Neural crest cell (in vitro differentiated cells): ENCODE results near the gene TNFSF15. TPM values are rescaled to one million over a fixed set of nuclear protein-coding genes. Genes with fewer than 3 reads are reported as not detected.

Source experiments
- DNase-seq: peaks from one replicate; pipeline ENCODE4 v3.0.0; 2021; ENCODE audit warnings: low read depth, mixed read lengths, low spot score
- H3K27ac Mint-ChIP-seq: one replicate; pipeline ENCODE4 v1.8.0; 2021; ENCODE audit warnings: mild to moderate bottlenecking, mixed read lengths; ENCODE audit not compliant: unreplicated experiment
- H3K27me3 Mint-ChIP-seq: 2 replicates; pipeline ENCODE4 v1.8.0; 2021; ENCODE audit warnings: low read depth, mild to moderate bottlenecking, mixed read lengths
- H3K36me3 Mint-ChIP-seq: 2 replicates; pipeline ENCODE4 v1.8.0; 2021; ENCODE audit warnings: low read depth, mild to moderate bottlenecking, mixed read lengths
- H3K4me1 Mint-ChIP-seq: 2 replicates; pipeline ENCODE4 v1.8.0; 2021; ENCODE audit warnings: mixed read lengths
- H3K4me3 Mint-ChIP-seq: one replicate; pipeline ENCODE4 v1.8.0; 2021; ENCODE audit warnings: mild to moderate bottlenecking, mixed read lengths
- H3K9me3 Mint-ChIP-seq: 2 replicates; pipeline ENCODE4 v1.8.0; 2021; ENCODE audit warnings: mixed read lengths
- total RNA-seq: library from RNA; stranded (reverse); gene quantifications from 2 replicates; pipeline ENCODE4 v1.2.1, GENCODE V29; 2021
- TF ChIP-seq, protein P1 (sequence below): fragments of 200-600 bp; sonication (generic); conservative IDR thresholded peaks from 2 replicates; pipeline ENCODE4 v1.5.0; 2021; ENCODE audit warnings: antibody characterized with exemption, mild to moderate bottlenecking

The TNFSF15 gene
- total RNA-seq, 1 donor from 2014 or later, result not detected

GRCh38 chr9:114787781-114788498 lies 17.9 kb downstream of the TNFSF15 start:
- no peak overlapping the region for H3K4me3 Mint-ChIP-seq
- TF ChIP-seq, protein P1, sequence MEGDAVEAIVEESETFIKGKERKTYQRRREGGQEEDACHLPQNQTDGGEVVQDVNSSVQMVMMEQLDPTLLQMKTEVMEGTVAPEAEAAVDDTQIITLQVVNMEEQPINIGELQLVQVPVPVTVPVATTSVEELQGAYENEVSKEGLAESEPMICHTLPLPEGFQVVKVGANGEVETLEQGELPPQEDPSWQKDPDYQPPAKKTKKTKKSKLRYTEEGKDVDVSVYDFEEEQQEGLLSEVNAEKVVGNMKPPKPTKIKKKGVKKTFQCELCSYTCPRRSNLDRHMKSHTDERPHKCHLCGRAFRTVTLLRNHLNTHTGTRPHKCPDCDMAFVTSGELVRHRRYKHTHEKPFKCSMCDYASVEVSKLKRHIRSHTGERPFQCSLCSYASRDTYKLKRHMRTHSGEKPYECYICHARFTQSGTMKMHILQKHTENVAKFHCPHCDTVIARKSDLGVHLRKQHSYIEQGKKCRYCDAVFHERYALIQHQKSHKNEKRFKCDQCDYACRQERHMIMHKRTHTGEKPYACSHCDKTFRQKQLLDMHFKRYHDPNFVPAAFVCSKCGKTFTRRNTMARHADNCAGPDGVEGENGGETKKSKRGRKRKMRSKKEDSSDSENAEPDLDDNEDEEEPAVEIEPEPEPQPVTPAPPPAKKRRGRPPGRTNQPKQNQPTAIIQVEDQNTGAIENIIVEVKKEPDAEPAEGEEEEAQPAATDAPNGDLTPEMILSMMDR, result no peak
- no peaks in the 10 kb centered on the region for H3K27me3 Mint-ChIP-seq
- no peaks in the 10 kb centered on the region for H3K36me3 Mint-ChIP-seq
- no peak for DNase-seq
- H3K9me3 Mint-ChIP-seq, result no peaks in the 10 kb centered on the region
- peaks cover 6% of the 10 kb centered on the region for H3K4me1 Mint-ChIP-seq
- no peak overlapping the region for H3K27ac Mint-ChIP-seq

GRCh38 chr9:114787214-114787613 lies 18.6 kb downstream of the TNFSF15 start:
- no peak overlapping the region for H3K27ac Mint-ChIP-seq
- TF ChIP-seq, protein P1, result no peak
- peaks cover 6% of the 10 kb centered on the region for H3K4me1 Mint-ChIP-seq
- no peak for DNase-seq
- no peaks in the 10 kb centered on the region for H3K27me3 Mint-ChIP-seq
- H3K4me3 Mint-ChIP-seq, result no peak overlapping the region
- H3K36me3 Mint-ChIP-seq, result no peaks in the 10 kb centered on the region
- H3K9me3 Mint-ChIP-seq, result no peaks in the 10 kb centered on the region

GRCh38 chr9:114785866-114786650 lies 19.8 kb downstream of the TNFSF15 start:
- Mint-ChIP-seq H3K27me3 (no peaks in the 10 kb centered on the region), H3K4me3 (no peak overlapping the region), H3K4me1 (peaks cover 6% of the 10 kb centered on the region), H3K9me3 (no peaks in the 10 kb centered on the region), H3K27ac (no peak overlapping the region), H3K36me3 (no peaks in the 10 kb centered on the region)
- DNase-seq, result no peak
- TF ChIP-seq, protein P1, result no peak

GRCh38 chr9:114784721-114785279 lies 21.0 kb downstream of the TNFSF15 start:
- no peaks in the 10 kb centered on the region for H3K36me3 Mint-ChIP-seq
- no peak overlapping the region for H3K4me3 Mint-ChIP-seq
- TF ChIP-seq, protein P1, result no peak
- no peak for DNase-seq
- no peaks in the 10 kb centered on the region for H3K27me3 Mint-ChIP-seq
- peaks cover 6% of the 10 kb centered on the region for H3K4me1 Mint-ChIP-seq
- H3K27ac Mint-ChIP-seq, result no peak overlapping the region
- H3K9me3 Mint-ChIP-seq, result no peaks in the 10 kb centered on the region

DNA sequence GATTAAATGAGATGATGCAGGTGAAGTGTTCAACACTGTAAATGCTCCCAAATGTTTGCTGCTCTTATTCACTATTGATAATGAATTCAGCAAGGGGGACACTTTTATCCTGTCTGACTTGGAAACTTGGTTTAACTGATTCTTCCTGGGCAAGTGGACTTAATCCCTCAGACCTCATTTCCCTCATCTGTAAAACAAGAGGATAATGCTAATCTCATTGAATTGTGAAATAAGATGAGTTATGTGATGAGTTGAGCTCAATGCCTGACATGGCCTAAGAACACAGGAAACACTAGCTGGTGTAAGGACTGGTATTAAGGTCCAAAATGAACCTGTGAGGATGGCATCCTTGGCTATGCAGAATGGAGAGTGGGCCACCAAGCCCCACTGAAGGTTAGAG lies 23.3 kb downstream of the TNFSF15 start:
- no peak overlapping the region for H3K27ac Mint-ChIP-seq
- H3K4me3 Mint-ChIP-seq, result no peak overlapping the region
- no peaks in the 10 kb centered on the region for H3K36me3 Mint-ChIP-seq
- peaks cover 6% of the 10 kb centered on the region for H3K4me1 Mint-ChIP-seq
- TF ChIP-seq, protein P1, result no peak
- DNase-seq, result no peak
- no peaks in the 10 kb centered on the region for H3K9me3 Mint-ChIP-seq
- H3K27me3 Mint-ChIP-seq, result peaks cover 7% of the 10 kb centered on the region
